SK-N-MC (cell line): ENCODE data around the gene PBX4.

Experiments used
- DNase-seq: peaks from one replicate; pipeline ENCODE4 v3.0.0-alpha.2; 2011; ENCODE audit warnings: low read depth, low spot score
- H3K27ac ChIP-seq: fragments of 200-600 bp; sonication (generic); 2 replicates; pipeline ENCODE4 v1.5.1; 2016; ENCODE audit warnings: mixed run types
- H3K36me3 ChIP-seq: fragments of 200-600 bp; sonication (generic); 2 replicates; pipeline ENCODE4 v1.6.1; 2017; ENCODE audit warnings: antibody characterized with exemption, low read length, mixed read lengths; ENCODE audit not compliant: insufficient read depth
- H3K4me3 ChIP-seq: fragments of 200-600 bp; sonication (generic); 2 replicates; pipeline ENCODE4 v1.5.1; 2016
- H3K9ac ChIP-seq: fragments of 200-600 bp; sonication (generic); 2 replicates; pipeline ENCODE4 v1.8.0; 2017; ENCODE audit warnings: mixed run types, mixed read lengths; ENCODE audit not compliant: insufficient read length
- H3K9me3 ChIP-seq: fragments of 200-600 bp; sonication (generic); 2 replicates; pipeline ENCODE4 v1.6.1; 2017; ENCODE audit warnings: low read depth, mild to moderate bottlenecking, antibody characterized with exemption, low read length, moderate library complexity, mixed read lengths
- EZH2 ChIP-seq: fragments of 200-600 bp; sonication (generic); IDR thresholded peaks from one replicate; pipeline ENCODE4 v1.6.1; 2017; ENCODE audit warnings: antibody characterized with exemption
- FOXP2 ChIP-seq: optimal IDR thresholded peaks from 2 replicates; pipeline ENCODE3; 2011; ENCODE audit warnings: mild to moderate bottlenecking, moderate library complexity; ENCODE audit not compliant: insufficient read depth; ENCODE audit errors: extremely low read length, control extremely low read depth
- POLR2AphosphoS5 ChIP-seq: IDR thresholded peaks from 2 replicates; pipeline ENCODE4 v1.6.1; 2012; ENCODE audit warnings: mild to moderate bottlenecking, low read depth, low read length, borderline replicate concordance

Gene PBX4

DNA sequence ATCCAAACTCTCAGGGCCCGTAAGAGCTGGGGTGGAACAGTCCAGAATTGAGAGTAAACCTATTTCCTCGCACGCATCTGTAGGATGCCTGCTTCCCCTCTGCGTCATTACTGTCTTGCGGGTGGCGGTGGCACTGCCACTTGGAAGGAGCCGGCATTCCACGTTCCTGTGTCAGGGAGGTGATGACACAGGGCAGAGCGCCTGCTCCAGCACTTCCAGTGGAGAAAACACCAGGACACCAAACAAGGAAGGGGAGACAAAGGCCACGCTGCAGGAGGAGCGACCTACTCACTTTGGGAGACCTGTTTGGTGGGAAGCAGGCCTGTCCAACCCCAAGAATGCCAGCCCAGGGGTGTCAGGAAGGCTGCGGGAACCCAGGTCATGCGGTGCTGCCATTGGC lies 37.1 kb downstream of the PBX4 start:
- no peak for TF ChIP-seq FOXP2
- DNase-seq = no peak
- H3K9me3 ChIP-seq = no peaks in the 10 kb centered on the region
- H3K4me3 ChIP-seq = no peak overlapping the region
- H3K36me3 ChIP-seq = no peaks in the 10 kb centered on the region
- no peak overlapping the region for H3K9ac ChIP-seq
- no peak overlapping the region for H3K27ac ChIP-seq

DNA sequence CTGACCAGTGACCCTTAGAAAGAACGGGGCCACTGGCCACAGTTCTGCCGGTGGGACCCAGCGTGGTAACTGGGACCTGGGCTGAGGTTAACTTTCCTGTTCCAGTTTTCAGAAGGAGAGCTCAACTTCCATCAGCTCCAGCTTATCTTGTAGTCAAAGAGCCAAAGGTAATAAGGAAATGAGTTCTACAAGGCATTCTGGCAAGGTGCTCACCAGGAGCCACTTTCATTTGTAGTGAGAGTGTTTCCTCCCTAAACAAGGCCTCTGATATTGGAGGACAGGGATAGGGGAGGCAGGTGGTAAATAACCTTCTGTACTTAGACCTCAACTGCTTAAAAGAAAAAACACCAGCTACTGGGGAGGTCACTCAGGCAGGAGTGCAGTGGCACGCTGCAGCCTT lies 38.1 kb downstream of the PBX4 start:
- no peak for TF ChIP-seq EZH2
- no peak for TF ChIP-seq FOXP2
- no peak for TF ChIP-seq POLR2AphosphoS5
- H3K36me3 ChIP-seq = no peaks in the 10 kb centered on the region
- no peak overlapping the region for H3K4me3 ChIP-seq
- H3K9ac ChIP-seq = no peak overlapping the region
- DNase-seq = no peak
- H3K9me3 ChIP-seq = no peaks in the 10 kb centered on the region
- H3K27ac ChIP-seq = no peak overlapping the region

DNA sequence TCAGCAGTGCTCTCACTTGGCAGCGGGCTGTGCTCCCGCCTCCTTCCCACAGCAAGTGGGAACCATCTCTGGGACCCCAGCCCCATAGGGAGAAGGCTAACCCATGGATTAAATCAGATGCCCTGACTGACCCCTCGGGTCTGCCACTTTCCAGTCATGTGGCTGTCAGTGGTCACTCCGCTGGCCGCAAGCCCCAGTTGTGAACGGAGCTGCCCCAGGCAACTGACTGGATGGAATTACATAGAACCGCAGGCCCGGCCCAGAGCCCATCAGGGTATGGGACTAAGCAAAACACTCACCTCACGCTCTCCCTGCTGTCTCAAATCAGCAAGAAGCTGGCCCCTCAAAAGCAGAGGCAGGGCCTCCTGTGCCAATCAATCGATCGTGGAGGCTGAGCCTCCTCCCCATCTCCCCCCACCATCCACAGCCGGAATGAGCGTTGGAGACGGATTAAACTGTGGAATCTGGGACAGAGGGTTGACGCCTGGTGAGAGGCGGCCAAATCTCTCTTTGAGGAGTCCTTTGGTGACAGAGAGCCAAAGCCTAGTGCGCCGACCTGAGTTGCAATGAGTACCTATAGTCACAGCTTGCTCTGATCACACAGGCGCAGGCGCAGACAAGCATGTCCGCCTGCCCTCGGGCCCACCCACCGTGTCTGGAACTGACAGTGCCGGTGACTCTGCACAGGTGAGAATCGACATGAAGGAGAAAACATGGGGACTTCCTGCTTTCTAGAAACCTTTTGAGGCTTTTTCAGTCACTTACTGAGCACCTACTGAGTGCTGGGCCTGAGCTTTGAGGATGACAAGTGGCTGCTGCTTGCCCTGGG lies 38.7 kb downstream of the PBX4 start:
- Histone ChIP-seq H3K27ac (no peak overlapping the region), H3K36me3 (no peaks in the 10 kb centered on the region), H3K4me3 (no peak overlapping the region), H3K9me3 (no peaks in the 10 kb centered on the region), H3K9ac (no peak overlapping the region)
- TF ChIP-seq POLR2AphosphoS5 (no peak), EZH2 (no peak), FOXP2 (no peak)
- DNase-seq = no peak

DNA sequence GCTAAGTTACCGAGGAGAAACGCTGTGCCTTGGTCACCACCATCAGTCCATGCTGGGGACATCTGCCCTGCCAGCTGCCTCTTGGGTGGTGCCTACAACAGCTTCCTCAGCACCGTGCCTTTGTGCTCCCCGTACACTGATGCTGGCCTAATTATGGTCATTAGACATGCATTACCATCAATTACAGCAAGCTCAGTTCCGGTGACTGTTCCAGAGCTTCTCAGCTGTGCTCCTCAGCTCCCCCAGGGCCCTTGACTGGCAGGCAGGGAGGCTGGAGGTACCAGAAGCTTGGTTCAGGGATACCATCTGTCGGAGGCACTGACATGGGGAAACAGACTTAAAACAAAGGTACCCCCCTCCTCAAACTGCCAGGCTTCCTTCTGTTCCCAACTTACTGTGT lies 40.2 kb downstream of the PBX4 start:
- H3K9me3 ChIP-seq = no peaks in the 10 kb centered on the region
- DNase-seq = no peak
- H3K4me3 ChIP-seq = no peak overlapping the region
- H3K36me3 ChIP-seq = no peaks in the 10 kb centered on the region
- no peak overlapping the region for H3K27ac ChIP-seq
- TF ChIP-seq POLR2AphosphoS5 (no peak), FOXP2 (no peak), EZH2 (no peak)
- no peak overlapping the region for H3K9ac ChIP-seq

DNA sequence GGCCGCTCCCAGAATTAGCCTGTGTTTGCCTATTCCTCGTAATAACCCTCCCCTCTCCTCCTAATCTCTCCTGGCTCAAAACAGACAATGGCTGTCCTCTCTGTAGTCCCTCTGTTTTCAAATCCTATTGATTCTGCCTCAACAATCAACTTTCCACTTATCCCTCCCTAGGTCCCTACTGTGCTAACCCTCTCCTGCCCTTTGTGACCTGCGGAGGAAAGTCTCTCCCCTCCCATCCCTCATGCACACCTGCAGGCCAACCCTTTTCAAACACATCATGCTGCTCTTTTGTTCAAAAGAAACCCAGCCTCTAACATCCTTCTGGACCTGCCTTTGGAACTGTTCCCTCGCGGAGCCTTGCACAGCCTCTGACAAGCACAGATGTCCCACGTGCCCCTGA lies 43.1 kb downstream of the PBX4 start:
- no peak for DNase-seq
- no peak overlapping the region for H3K9ac ChIP-seq
- no peak overlapping the region for H3K4me3 ChIP-seq
- H3K9me3 ChIP-seq = no peaks in the 10 kb centered on the region
- no peaks in the 10 kb centered on the region for H3K36me3 ChIP-seq
- H3K27ac ChIP-seq = no peak overlapping the region
- TF ChIP-seq POLR2AphosphoS5 (no peak), EZH2 (no peak), FOXP2 (no peak)

DNA sequence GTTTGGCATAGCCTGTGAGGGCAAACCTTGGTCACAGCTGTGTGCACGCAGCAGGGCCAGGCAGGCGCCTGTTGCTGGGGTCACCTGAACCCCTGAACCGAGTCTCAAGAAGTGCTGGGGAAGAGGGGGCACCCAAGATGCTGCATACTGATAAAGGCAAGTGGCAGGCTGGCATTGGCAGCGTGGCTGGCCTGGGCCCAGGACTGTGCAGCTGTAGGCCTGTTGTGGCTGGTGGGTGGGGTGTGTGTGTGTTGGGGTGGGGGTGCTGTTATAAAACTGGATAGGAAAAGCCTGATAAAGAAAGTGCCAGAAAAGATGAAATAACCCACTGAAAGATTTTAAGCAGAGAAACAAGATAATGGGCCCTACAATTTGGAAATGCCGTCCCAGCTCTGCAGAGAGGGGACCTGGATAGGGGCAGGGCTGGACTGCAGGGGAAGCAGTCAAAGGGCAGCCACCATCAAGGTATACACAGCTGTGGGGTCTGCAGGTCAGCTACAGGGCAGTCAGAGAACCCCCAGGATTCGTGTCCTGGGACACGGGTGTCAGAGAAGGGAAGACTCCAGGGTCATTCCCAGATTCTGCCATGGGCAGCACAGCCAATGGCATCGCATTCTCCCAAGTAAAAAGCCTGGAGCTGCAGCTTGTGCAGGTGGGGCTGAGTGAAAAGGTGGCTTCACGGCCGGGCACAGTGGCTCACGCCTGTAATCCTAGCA lies 47.3 kb downstream of the PBX4 start:
- H3K9me3 ChIP-seq = no peaks in the 10 kb centered on the region
- no peaks in the 10 kb centered on the region; the same call in 1 of the 2 replicates for H3K36me3 ChIP-seq
- TF ChIP-seq FOXP2 (no peak), EZH2 (no peak), POLR2AphosphoS5 (no peak)
- no peak overlapping the region for H3K9ac ChIP-seq
- H3K4me3 ChIP-seq = no peak overlapping the region
- H3K27ac ChIP-seq = no peak overlapping the region
- DNase-seq = no peak

DNA sequence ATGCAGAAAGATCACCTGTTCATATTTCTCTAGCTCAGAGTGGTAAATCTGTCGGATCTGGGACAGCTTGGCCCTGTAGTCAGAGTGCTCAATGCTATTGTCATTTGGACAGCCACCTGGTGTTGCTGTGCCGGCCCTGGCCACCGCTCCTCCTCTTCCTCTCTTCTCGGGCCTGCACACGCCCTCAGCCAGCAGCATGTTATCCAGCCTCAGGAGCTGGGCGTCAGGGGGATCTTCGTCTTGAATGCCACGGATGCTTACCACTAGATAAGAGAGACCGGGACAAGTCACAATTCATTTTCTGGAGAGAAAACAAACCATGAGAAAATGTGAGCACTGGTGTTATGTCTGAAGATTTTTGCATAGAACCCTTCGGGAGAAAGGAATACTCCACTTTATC lies 47.9 kb downstream of the PBX4 start:
- H3K9ac ChIP-seq = no peak overlapping the region
- H3K9me3 ChIP-seq = no peaks in the 10 kb centered on the region
- no peak overlapping the region for H3K27ac ChIP-seq
- no peak overlapping the region for H3K4me3 ChIP-seq
- DNase-seq = no peak
- TF ChIP-seq FOXP2 = no peak
- no peak for TF ChIP-seq POLR2AphosphoS5
- TF ChIP-seq EZH2 = no peak
- H3K36me3 ChIP-seq = no peaks in the 10 kb centered on the region; the same call in 1 of the 2 replicates

DNA sequence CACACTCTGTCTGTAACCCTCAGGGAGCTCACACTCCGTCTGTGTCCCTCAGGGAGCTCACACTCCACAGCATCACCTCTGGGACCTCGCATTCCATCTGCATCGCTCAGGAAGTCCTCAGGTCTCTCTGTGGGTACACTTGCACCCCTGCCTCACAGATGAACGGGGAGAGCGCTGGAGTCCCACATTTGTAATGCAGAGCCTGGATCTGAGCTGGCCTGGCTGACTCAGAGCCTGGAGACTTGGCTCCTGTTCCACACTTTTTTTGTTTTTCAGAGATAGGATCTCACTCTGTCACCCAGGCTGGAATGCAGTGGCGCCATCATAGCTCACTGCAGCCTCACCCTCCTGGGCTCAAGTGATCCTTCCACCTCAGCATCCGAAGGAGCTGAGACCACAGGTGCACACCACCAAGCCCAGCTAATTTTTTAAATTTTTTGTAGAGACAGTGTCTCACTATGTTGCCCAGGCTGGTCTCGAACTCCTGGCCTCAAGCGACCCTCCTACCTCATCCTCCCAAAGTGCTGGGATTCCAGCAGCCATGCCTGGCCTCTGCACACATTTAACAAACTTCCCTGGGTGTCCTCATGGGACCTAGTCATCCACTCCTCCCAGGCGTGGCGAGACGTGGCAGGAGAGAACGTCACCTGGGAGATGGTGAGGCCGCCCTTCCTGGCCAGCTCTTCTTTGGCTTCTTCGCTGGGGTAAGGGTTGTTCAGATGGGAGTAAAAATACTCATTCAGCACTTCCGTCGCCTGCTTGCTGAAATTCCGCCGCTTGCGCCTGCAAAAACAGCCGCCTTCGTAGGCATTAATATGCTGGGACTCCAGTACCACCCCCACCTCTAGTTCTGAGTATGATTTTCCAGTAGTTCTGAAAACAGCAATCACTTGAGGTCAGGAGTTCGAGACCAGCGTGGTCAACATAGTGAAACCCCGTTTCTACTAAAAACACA lies 49.4 kb downstream of the PBX4 start:
- no peak overlapping the region for H3K27ac ChIP-seq
- no peaks in the 10 kb centered on the region for H3K9me3 ChIP-seq
- no peak overlapping the region for H3K4me3 ChIP-seq
- TF ChIP-seq POLR2AphosphoS5 = no peak
- TF ChIP-seq EZH2 = no peak
- TF ChIP-seq FOXP2 = no peak
- DNase-seq = no peak
- H3K36me3 ChIP-seq = no peaks in the 10 kb centered on the region; the same call in 1 of the 2 replicates
- no peak overlapping the region for H3K9ac ChIP-seq
